GM19452 (cell line): ENCODE measurements around the gene ARID5B.
A peak's percentile ranks its signal among the peaks of the same experiment; 100 is the strongest.
"Not testable (repeated sequence)": the region's sequence is repeated elsewhere in the genome, so short reads cannot be mapped to it uniquely, and the experiment has no call there.

Experiments
- ATAC-seq: cut with Tn5 transposase; IDR thresholded peaks from one replicate; pipeline ENCODE4 v1.9.1; 2021; ENCODE audit not compliant: unreplicated experiment

The ARID5B gene

DNA sequence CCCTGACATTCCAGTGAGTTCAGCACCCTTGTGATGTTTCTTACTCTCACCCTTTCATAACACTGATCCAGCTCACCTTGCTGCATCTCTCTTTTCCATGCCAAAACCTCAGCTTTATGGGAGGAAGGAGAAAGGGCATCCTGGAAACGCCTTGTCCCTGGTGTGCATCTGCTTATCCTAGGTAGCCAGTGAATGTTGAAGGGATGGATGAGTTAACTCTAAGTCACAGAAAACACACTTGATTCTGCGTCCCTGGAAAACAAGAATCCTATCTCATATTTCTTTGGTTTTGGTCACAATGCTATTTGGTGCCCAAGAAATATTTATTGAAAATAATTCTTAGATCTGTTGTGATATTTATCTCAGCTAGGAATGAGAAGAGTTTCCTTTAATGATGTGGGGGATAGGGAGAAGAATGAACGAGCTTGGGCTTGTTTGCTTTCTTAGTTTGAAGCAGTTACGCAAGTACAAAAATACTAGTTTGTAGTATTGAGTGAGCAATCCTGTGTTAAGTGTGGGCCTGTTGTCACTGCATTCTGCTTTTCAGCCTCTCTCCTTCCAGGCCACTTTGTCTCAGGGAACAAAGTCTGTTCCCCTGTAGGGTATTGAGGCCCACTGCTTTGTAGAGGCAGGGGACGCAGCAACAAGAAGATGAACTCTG lies 126.5 kb downstream of the ARID5B start:
- ATAC-seq = no peak

DNA sequence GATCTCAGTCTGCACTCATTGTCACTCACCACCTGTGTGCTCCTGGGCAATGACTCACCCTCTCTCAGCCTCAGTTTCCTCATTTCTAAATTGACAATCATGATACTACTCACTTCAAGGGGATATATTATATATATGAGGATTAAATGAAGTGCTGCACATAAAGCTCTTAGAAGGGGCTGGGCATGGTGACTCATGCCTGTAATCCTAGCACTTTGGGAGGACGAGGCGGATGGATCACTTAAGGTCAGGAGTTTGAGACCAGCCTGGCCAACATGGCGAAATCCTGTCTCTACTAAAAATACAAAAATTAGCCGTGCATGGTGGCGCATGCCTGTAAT lies 127.0 kb downstream of the ARID5B start:
- ATAC-seq = not testable (repeated sequence)

DNA sequence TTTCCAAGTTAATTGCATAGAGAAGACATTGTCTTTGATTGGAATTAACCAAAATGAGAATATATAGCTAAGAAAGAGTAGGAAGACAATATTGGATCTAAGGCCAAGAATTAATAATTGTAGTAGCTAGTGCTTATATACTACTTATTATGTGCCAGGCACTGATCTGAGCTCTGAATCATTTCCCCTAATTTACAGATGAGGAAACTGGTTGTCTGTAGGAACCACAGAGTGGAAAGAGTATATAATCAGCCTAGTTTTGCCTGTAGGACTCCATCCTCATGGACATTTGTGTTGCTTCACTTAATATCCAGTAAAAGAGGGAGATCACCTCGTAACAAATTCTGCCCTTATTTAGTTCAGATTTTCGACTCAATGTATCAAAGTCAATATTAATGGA lies 127.9 kb downstream of the ARID5B start:
- no peak for ATAC-seq

DNA sequence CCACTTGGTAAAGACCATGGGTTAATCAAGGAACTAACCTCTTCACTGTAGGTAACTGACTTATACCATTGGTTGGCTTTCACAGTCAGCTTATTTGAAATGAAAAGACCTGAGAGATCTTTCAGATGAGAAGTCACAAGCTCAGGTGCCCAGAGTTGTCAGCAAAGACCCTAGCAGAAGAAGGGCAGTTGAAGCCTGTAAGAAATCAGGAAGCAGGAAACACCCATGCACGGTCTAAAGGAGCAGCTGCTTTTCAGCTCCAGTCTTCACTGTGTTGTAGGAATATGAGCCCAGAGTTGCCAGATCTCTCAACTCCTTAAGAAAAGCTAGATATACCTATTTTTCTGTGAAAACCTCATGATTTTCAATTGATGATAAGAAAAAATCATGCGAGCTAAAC lies 130.0 kb downstream of the ARID5B start:
- no peak for ATAC-seq

DNA sequence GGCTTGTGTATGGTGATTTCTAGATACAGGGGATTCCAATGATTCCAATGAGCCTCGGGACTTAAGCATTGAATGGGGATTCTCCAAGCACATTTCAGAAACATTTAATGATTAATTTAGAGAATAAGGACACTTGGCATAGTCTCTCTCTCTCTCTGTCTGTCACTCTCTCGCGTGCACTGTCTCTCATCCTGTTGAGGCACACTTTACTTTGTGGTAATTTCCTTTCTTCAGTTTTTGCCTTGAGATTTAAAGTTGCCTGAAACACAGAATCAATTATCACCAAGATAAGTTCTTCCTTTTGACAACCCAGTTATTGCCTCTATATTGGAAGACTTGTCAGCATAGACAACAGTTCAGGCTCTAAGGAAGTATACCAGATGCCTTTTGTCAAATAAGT lies 131.6 kb downstream of the ARID5B start:
- no peak for ATAC-seq

DNA sequence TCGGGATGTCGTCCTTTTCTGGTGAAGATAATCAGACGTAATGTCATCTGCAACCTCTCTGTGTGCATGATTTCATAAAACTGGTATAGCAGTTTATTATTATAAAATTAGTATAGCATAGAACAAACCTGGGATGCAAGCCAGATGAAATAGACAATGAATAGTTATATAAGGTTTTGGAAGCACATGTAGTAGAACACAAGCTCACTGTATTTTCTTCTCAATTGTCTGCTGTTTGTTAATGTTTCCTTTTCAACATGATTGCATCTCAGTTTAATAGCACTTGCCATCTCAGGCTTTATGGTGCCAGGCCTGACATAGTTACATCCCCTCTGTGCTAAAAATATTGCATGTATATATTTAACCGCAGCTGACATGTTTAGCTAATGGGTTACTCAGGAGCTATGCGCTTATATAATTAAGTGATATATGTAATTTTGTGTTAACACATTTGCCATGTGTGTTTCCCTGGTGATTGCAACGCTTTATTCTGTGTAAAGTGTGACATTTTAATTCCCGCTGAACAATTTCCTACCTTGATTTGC lies 132.7 kb downstream of the ARID5B start:
- no peak for ATAC-seq

DNA sequence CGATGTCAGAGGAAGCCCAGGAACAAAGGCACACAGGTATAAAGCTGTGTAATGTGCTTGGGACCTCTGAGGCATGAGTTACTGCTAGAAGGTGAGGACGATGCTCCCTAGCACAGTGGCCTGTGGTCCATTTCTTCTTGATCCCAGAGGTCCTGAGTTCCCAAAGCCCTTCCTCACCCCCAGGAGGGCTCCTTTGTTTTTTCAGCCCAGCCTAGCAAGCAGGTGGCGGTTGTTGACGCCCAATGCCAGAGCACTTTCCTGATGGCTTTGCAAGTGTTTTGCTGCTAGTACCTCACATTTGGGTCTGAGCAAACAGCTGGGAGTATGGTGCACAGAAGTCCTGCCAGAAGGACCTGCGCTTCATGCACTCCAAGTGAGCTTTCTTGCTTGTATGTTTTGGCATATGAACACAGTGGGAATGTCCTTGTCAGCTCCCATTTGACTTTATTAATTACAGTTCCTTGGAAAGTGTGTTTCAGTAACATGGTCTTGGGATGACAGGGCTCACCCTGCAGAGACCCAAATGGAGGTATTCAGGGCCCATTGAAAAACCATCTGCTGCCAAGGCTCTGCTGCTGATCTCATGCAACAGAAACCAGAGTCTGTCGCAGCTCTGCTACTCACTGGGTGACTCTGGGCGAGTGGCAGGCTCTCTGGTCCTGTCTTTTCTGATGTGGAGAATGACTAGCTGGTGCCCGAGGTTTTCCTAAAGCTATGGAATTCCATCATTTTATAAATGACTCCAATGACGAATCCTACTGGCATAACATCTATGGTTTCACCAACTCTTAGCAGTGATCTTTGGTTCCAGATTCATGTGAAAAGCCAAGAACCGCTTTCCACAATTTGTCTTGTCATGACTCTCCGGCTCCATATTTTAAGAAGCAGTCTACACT lies 134.9 kb downstream of the ARID5B start:
- ATAC-seq = no peak

DNA sequence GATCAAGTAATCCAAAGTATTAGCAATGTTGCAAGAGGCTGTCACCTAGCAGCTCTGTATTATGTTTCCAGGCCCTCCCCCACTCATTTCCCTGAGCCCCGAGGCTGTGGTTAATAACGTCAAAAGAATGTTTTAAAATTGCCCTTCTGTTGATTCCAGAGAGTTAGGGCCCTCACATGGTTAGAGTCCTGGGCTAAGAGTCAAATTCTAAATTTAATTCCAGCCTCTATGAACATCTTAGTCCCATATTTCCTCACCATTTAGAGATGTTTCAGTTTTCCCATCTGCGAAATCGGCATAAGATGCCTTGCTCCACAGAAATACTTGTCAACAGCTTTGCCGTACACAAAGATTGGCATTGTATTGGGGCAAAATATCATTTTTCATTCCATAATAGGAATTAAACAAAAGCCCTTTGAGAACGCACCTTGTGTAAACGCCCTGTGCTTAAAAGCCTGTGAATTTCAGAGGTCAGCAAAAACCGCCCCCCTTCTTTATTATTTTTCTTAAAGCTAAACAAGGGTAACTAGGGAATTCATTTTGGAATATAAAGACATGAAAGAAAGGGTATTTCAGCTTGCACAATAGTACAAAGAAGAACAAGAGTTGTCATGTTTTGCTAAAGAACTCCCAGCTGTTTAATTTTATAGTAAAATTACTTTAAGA lies 135.8 kb downstream of the ARID5B start:
- ATAC-seq = no peak

DNA sequence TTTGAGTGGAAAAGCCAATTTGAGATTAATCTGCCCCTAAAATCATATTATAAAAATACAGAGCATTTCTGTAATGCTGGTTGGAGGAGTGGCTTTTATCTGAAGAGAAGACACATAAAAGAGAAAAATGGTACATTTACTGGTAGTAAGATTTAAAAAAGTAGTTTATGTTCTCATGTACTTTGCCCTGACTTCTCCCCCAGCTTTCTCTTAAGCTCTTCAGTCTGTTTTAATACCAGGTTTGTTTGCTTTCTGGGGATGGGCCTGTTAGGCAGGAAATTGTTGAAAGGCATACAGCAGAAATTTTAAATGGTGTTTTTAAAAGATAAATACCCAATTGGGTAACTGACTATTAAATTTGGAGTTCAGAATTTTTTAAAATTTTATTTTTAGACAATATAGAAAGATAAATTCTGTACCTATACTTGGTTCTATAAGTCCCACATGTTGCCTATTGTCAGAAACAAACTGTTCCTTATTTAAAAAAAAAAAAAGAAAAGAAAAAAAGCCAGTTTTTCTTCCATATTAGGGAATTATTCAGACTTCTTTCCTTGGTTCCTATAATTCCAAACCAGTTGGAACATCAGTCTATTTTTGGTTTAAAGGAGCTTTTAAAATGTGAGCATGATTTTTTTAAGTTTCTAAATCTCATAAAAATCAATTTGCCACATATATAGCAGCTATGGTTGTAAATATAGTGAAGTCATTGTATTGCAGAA lies 136.6 kb downstream of the ARID5B start:
- ATAC-seq = no peak

DNA sequence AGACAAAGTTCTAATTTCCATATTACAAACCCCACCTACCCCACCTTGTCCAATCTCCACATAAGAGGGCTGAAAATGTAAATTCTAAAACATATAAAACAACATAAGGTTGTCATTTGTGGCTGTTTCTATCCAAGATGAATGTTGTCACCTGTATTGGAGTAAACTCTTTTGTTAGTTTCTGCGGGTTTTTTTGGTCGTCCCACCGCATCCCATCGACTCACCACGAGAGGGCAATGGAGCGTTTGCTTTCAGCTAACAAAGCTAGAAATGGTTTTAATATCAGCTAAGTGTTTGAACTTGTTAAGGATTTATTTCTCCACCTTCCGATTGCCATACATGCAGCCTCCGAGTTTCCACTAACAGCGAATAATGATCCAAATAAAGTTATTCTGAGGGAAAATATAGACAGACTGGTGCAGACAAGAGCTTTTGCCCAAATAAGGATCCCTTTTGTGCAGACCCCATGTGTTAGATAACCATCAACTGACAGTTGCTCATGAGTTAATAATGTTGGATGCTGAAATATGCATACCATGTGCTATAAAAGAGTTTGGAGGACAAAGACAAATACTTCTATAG lies 137.2 kb downstream of the ARID5B start:
- peak; percentile 46 for ATAC-seq

DNA sequence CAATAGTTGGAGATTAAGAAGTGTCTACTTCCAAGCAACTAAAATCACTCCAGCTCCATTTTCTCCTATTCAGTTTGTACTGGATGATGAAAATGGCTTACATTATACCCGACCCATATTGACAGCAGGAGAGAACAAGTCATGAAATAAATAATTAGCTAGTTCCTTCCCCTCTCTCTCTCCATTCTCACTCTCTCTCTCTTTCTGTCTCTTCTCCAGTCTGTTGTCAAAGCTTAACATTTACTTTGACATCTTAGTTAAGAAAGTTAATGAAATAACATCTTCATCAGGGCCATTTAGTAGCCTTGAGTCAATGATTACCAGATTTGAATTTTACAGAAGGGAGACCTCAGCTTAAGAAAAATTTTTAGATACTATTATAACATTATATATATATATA lies 138.5 kb downstream of the ARID5B start:
- ATAC-seq = no peak

DNA sequence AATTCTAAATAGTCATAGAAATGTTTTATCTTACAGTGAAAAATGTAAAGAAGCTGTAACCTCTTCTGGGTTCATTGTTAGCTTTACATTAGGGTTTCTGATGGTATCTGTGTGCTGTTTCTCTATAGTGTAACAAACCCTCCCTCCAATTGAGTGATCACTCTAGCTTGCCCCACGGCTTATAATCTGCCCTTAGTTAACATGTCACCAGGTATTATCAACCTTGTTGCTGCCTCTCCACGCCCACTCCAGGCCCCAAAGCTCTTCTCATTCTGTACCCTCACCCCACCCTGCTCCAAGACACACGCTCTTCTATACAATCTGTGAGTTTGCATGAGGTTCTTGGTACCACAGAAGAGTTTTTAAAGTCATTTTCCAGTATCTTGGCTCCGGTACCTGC lies 139.4 kb downstream of the ARID5B start:
- no peak for ATAC-seq

DNA sequence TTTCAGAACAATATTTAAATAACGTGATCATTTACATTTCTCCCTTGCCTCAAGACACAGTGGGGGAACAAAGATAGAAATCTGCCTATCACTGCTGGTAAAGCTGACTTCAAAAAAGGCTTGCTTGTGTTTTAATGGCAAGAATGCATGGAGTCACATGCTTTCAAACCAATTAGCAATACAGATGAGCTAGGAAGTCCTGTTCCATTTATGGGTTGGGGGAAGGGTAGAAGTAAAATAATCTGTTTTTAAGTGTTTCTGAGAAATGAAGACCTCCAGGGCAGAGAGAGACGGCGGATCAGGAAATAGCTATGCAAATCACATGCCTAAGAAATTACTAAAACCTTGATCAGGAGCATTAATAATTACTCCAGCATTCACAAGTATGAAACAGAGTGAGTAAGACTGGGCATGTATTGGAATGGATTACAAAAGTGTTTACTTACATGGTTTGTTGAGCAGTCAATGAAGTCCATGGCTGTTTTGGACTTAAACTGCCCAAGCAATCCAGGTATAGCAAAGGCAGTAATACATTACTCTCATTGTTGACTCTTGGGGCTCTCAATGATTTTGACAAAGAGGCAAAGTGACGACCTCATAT lies 142.0 kb downstream of the ARID5B start:
- no peak for ATAC-seq

DNA sequence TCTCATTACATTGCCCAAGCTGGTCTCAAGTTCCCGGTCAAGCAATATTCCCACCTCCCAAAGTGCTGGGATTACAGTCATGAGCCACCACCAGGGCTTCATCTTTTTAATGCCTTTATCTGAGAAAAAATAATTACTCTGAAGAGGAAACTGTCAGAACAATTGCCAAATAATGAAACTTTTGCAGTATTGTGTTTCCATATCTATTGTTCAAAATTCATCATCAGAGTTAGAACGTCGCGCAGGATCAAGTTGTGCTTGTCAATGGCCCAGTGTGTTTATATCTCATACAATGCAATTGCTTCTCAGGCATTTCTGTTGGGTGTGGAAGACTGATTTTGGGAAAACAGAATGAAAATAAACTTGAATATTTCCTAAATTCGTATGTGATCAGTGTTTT lies 143.1 kb downstream of the ARID5B start:
- no peak for ATAC-seq

DNA sequence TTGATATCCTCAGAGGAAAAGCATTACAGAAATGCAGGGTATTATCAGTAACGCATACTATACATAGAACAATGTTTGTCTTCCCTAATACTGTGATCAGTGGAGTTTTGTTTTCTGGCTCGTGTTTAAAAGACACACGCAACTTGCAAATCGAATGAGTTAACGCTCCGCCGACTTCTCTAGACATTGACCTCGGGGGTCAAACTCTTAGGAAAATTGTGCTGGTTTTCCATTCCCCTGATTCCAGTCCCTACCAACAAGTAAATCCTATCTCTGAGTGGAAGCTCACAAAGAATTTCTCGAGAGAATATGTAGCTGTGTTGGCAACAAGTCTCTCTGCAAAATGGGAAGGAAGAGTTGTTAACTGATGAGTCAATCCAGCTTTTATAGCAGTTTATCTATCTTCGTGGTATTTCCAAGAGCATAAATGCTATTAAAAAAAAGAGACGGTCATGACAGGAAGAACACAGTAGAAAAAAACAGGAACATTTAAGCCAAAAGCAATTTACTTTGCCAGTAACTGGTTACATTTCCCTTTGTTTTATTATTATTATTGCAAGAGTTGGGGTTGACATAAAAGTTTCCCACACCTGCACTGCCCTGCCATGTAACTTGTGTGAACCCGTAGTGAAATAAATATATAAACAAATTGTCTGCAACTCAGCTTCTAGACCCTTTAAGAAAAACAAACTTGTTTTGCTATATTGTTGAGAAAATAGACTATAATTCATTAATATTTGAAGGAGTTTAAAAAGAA lies 144.4 kb downstream of the ARID5B start:
- ATAC-seq = no peak

DNA sequence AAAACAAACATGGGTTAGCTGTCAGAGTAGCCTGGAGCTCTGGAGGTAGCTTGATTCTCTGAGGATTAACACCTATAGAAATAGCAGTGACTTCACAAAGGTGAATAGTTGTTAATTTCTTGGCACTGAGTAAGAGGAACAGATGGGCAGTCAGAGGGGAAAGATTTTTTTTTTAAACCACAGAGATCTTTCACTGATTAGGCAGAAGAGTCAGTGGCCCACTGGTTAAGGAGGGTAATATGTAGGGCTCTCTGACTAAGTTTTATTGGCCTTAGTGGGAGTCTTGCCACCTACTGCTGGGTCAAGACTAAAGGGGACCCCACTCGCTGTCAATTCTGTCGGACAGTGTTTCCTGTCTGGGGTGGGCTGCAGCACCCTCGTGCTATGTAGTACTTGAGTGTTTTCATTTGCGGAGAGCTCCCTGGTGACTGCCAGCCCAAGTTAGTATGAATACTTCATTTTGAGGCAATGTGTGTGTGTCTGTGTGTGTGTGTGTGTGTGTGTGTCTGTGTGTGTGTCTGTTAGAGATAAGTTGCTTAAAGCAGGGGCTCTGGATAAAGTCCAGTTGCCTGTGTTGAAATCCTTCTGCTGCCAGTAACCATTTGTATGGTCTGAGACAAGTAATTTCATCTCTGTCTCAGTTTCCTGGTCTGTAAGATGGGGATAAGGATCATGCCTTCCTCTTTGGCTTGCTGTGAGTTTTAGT lies 145.2 kb downstream of the ARID5B start:
- peak; percentile 44 for ATAC-seq

DNA sequence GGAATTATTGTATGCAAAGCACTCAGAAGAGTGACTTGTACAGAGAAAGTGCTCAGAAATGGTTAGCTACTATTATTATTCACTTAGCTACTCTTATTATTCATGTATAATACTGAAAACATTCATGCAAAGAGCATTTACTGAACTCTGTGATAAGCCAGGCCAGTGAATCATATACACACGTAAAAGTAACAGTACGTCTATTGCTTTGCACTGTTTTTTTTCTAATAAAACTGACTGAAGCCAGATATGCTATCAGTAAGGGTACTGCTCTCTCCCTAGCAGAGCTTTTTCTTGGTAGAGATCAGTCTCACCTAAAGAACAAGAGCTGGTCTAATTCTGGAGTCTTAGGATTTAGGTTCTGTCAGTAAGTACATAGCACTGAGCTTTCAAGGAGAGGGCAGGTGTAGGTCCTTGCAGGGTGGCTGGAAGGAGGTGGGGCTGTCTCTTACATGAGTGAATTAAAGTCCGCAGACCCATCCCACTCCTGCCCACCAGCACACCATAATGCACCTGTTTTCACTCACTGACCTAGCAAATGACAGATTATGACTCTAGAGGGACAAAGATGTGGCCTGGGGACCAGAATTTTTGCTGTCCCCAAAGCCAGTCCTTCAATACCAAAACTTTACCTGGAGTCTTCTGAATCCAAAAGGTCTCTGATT lies 145.9 kb downstream of the ARID5B start:
- no peak for ATAC-seq

DNA sequence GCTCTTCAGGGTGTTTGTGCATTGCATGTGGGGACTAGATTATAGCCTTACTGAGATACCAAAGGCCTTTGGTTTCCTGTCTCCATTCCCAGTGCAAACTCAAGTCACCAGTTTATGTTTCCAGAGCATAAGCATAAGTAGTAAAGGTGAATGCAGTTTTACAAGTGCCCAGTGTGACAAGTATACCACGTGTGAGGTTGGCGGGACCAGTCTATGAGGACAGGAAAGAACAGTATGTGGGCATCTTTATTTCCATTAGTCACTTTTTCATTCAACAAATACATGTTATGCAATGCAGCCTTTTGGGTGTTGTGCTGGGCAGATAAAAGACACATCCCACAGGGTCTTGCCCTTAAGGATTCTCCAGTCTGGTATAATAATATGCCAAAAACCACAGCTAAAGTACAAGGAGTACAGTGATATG lies 146.5 kb downstream of the ARID5B start:
- ATAC-seq = no peak
